22Rv1 (cell line): ENCODE measurements around the gene MTMR2.

ENCODE experiments used
- H3K27ac ChIP-seq: fragments of 450-650 bp; 2 replicates; pipeline ENCODE4 v1.5.1; 2017
- CTCF ChIP-seq: fragments of 450-650 bp; IDR thresholded peaks from 2 replicates; pipeline ENCODE4 v1.5.1; 2017; ENCODE audit warnings: mild to moderate bottlenecking
- ZFX ChIP-seq: fragments of 450-650 bp; IDR thresholded peaks from 2 replicates; pipeline ENCODE4 v1.6.1; 2017; ENCODE audit warnings: antibody characterized with exemption, borderline replicate concordance

Gene MTMR2

GRCh38 chr11:95923728-95924413 lies at the start of gene MTMR2:
Gene MTMR2, minus strand, starts transcription at chr11:95924107. Its CDS starts 153 bp downstream, at chr11:95923954.
- TF ChIP-seq ZFX (no peak), CTCF (no peak)
- peak within 1 kb of the TSS; percentile 85 for H3K27ac ChIP-seq

DNA sequence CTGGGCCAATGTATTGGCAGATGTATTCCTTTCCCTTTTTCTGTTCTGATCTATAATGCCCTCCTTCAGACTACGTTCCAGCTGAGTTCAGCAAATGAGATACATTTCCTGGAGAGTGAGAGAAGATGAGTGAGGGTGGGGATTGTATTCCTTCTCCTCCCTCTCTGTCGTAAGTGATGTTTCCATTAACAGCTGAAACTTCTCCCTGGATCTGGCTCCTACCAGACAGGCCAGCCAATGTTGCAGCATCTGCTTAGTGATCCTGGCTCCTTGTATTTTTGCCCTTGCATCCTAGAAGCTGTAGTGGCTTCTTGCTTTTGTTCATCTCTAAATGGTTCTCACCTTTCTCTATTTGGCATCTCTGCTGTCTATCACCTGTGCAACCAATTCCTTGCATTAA lies 48.2 kb upstream of the MTMR2 start:
- no peak overlapping the region for H3K27ac ChIP-seq
- TF ChIP-seq ZFX (no peak), CTCF (no peak)

- TF ChIP-seq CTCF (no peak), ZFX (no peak)
- H3K27ac ChIP-seq = no peak overlapping the region
These were observed 44.7 kb upstream of the MTMR2 start for GRCh38 chr11:95968585-95968984.

GRCh38 chr11:95964281-95964680 lies 40.4 kb upstream of the MTMR2 start:
- H3K27ac ChIP-seq = no peak overlapping the region
- TF ChIP-seq ZFX (no peak), CTCF (no peak)

DNA sequence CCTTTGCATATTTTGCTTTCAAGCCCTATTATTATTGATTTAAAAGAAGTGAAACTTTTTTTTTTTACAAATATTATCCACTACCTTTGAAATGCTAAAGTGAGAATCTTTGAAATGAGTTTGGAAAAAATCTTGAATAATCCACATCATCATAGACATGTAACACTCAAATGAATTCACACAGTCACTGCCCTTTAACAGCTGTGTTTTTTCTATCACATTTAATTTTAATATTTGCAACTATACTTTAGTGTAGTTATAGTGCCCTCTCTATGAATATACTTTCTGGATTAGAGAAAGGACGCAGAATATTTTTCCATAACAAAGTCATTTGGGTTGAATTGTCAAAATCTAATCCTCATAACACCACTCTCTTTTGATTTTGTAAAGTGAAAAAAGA lies 37.9 kb upstream of the MTMR2 start:
- no peak overlapping the region for H3K27ac ChIP-seq
- no peak for TF ChIP-seq CTCF

- no peak overlapping the region for H3K27ac ChIP-seq
- TF ChIP-seq ZFX = no peak
- no peak for TF ChIP-seq CTCF
These were observed 27.0 kb upstream of the MTMR2 start for GRCh38 chr11:95950905-95951304.

DNA sequence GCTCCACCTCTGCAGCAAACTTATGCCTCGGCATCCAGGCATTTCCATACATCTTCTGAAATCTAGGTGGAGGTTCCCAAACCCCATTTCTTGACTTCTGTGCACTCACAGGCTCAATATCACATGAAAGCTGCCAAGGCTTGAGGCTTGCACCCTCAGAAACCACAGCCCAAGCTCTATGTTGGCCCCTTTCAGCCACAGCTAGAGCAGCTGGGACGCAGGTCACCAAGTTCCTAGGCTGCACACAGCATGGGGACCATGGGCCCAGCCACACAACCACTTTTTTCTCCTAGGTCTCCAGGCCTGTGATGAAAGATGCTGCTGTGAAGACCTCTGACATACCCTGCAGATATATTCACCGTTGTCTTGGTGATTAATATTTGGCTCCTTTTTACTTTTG lies 24.7 kb upstream of the MTMR2 start:
- no peak for TF ChIP-seq CTCF
- no peak overlapping the region for H3K27ac ChIP-seq
